ENCODE results near the gene PROB1.
A peak's percentile ranks its signal among the peaks of the same experiment; 100 is the strongest.

PROB1 gene

DNA sequence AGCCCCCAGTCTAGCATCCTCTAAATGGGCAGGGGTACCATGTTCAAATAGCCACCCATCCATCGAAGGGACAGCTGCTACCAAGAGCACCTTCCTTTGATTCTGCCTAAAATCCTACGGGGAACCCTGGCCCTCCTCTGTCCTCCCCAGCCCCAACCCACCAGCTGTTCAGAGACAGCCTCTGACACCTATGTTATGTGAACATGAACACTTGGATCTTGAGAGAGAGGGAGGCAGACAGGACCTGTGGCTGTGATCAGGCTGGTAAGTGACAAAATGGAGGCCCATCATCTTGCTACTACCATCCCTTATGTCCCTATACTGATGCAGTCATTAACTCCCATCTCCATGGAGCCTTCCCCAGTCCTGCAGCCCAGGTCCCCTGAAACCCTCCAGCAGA, 20.0 kb downstream of the PROB1 start:
- no peak for DNase-seq (ENCODE audit: low read depth)
- H3K4me3 ChIP-seq (ENCODE audit: low read depth, low read length): no peak overlapping the region
- in situ Hi-C loops (cut with HindIII; ENCODE audit: low sequenced_read_pairs): no loop called here
- no peak for TF ChIP-seq CTCF (IDR thresholded peaks at IDR 0.05; ENCODE audit: low read depth, low read length, missing control alignments)

- H3K4me3 ChIP-seq (ENCODE audit: low read depth, low read length): no peak overlapping the region
- in situ Hi-C loops (cut with HindIII; ENCODE audit: low sequenced_read_pairs): no loop called here
- TF ChIP-seq CTCF (IDR thresholded peaks at IDR 0.05; ENCODE audit: low read depth, low read length, missing control alignments): no peak
- DNase-seq (ENCODE audit: low read depth): peak; percentile 26
Observed at GRCh38 chr5:139371482-139372435, 23.1 kb downstream of the PROB1 start.

DNA sequence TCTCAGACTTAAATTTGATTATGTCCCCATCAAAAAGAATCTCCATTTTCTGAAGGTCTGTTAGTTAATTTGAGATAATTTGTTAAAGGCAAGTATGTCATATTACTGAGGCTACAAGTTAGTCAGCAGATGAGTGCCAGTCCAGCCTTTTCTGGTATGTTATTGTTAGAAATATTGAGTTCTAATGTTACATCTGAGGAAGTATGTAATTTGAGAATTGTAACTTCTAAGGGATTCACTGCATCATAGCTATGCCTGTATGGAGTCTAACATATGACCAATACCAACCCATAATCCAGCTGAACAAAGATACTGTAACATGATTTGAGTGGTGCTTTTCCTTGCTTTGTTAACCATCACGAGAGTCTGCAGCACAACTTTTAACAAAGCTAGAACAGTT, 25.7 kb downstream of the PROB1 start:
- DNase-seq (ENCODE audit: low read depth): peak; percentile 20
- H3K4me3 ChIP-seq (ENCODE audit: low read depth, low read length): no peak overlapping the region
- in situ Hi-C loops (cut with HindIII; ENCODE audit: low sequenced_read_pairs): no loop called here
- no peak for TF ChIP-seq CTCF (IDR thresholded peaks at IDR 0.05; ENCODE audit: low read depth, low read length, missing control alignments)

GRCh38 chr5:139368613-139369012, 26.3 kb downstream of the PROB1 start:
- no peak for TF ChIP-seq CTCF (IDR thresholded peaks at IDR 0.05; ENCODE audit: low read depth, low read length, missing control alignments)
- H3K4me3 ChIP-seq (ENCODE audit: low read depth, low read length): no peak overlapping the region
- in situ Hi-C loops (cut with HindIII; ENCODE audit: low sequenced_read_pairs): no loop called here
- DNase-seq (ENCODE audit: low read depth): no peak

GRCh38 chr5:139364466-139364865, 30.4 kb downstream of the PROB1 start:
- in situ Hi-C loops (cut with HindIII; ENCODE audit: low sequenced_read_pairs): no loop called here
- TF ChIP-seq CTCF (IDR thresholded peaks at IDR 0.05; ENCODE audit: low read depth, low read length, missing control alignments): no peak
- DNase-seq (ENCODE audit: low read depth): no peak
- H3K4me3 ChIP-seq (ENCODE audit: low read depth, low read length): no peak overlapping the region

GRCh38 chr5:139363937-139364336, 31.0 kb downstream of the PROB1 start:
- no peak for DNase-seq (ENCODE audit: low read depth)
- H3K4me3 ChIP-seq (ENCODE audit: low read depth, low read length): no peak overlapping the region
- no peak for TF ChIP-seq CTCF (IDR thresholded peaks at IDR 0.05; ENCODE audit: low read depth, low read length, missing control alignments)
- in situ Hi-C loops (cut with HindIII; ENCODE audit: low sequenced_read_pairs): no loop called here
